HG03066 (cell line): ENCODE results near the gene ARHGEF7.
A peak's percentile ranks its signal among the peaks of the same experiment; 100 is the strongest.

ENCODE experiments used
- ATAC-seq: cut with Tn5 transposase; IDR thresholded peaks from one replicate; pipeline ENCODE4 v1.9.1; 2021; ENCODE audit warnings: low read depth; ENCODE audit not compliant: unreplicated experiment

The ARHGEF7 gene

GRCh38 chr13:111165241-111166010 is 50.3 kb downstream of the ARHGEF7 start:
- ATAC-seq, result peak; percentile 55

- ATAC-seq, result no peak
Measured at GRCh38 chr13:111166882-111167675, 52.0 kb downstream of the ARHGEF7 start.

GRCh38 chr13:111168107-111168506 is 53.0 kb downstream of the ARHGEF7 start:
- no peak for ATAC-seq

- no peak for ATAC-seq
Measured at GRCh38 chr13:111171112-111171511, 56.0 kb downstream of the ARHGEF7 start.

GRCh38 chr13:111171629-111172028 is 56.5 kb downstream of the ARHGEF7 start:
- no peak for ATAC-seq

- ATAC-seq, result no peak
Measured at GRCh38 chr13:111174377-111175114, 59.4 kb downstream of the ARHGEF7 start.

- ATAC-seq, result no peak
Measured at GRCh38 chr13:111175372-111175771, 60.3 kb downstream of the ARHGEF7 start.

- no peak for ATAC-seq
Measured at GRCh38 chr13:111175935-111176334, 60.8 kb downstream of the ARHGEF7 start.

- no peak for ATAC-seq
Measured at GRCh38 chr13:111176421-111176820, 61.3 kb downstream of the ARHGEF7 start.

- ATAC-seq, result peak; percentile 77
Measured at GRCh38 chr13:111177081-111177711, 62.1 kb downstream of the ARHGEF7 start.

- no peak for ATAC-seq
Measured at GRCh38 chr13:111177921-111178320, 62.8 kb downstream of the ARHGEF7 start.

GRCh38 chr13:111178402-111178801 is 63.3 kb downstream of the ARHGEF7 start:
- no peak for ATAC-seq

GRCh38 chr13:111179908-111180760 is 65.0 kb downstream of the ARHGEF7 start:
- no peak for ATAC-seq

- ATAC-seq, result no peak
Measured at GRCh38 chr13:111181977-111182376, 66.9 kb downstream of the ARHGEF7 start.

- no peak for ATAC-seq
Measured at GRCh38 chr13:111183087-111183645, 68.1 kb downstream of the ARHGEF7 start.

- ATAC-seq, result no peak
Measured at GRCh38 chr13:111183959-111184358, 68.8 kb downstream of the ARHGEF7 start.

- ATAC-seq, result peak; percentile 83
Measured at GRCh38 chr13:111184458-111185401, 69.6 kb downstream of the ARHGEF7 start.

- ATAC-seq, result no peak
Measured at GRCh38 chr13:111186305-111186935, 71.3 kb downstream of the ARHGEF7 start.
